GM23338 (cell line): ENCODE data around the gene RTP5. TPM values are rescaled to one million over a fixed set of nuclear protein-coding genes. Genes with fewer than 3 reads are reported as not detected.

Experiments
- ATAC-seq: fragments of 200-7000 bp; cut with Tn5 transposase; 3 replicates; pipeline ENCODE4 v1.9.1; 2020
- DNase-seq: peaks from one replicate; pipeline ENCODE4 v3.0.0-alpha.2; 2015; ENCODE audit warnings: low spot score
- H2AFZ ChIP-seq: fragments of 200-600 bp; sonication (generic); 2 replicates; pipeline ENCODE4 v1.8.0; 2016; ENCODE audit warnings: antibody characterized with exemption, mild to moderate bottlenecking, moderate library complexity
- H3F3A ChIP-seq: fragments of 200-600 bp; sonication (generic); replicated peaks from 2 replicates; pipeline ENCODE4 v1.8.0; 2017; ENCODE audit warnings: antibody characterized with exemption, mixed run types, low read depth
- H3K27ac ChIP-seq: fragments of 200-600 bp; sonication (generic); 2 replicates; pipeline ENCODE4 v1.6.1; 2016; ENCODE audit warnings: low read depth
- H3K27me3 ChIP-seq: fragments of 200-600 bp; sonication (generic); 2 replicates; pipeline ENCODE4 v1.8.0; 2016; ENCODE audit warnings: mild to moderate bottlenecking, mixed run types, moderate library complexity; ENCODE audit not compliant: insufficient read depth
- H3K36me3 ChIP-seq: fragments of 200-600 bp; sonication (generic); 2 replicates; pipeline ENCODE4 v1.8.0; 2016; ENCODE audit warnings: mild to moderate bottlenecking; ENCODE audit not compliant: insufficient read depth
- H3K4me1 ChIP-seq: fragments of 200-600 bp; sonication (generic); 2 replicates; pipeline ENCODE4 v1.8.0; 2016; ENCODE audit warnings: mild to moderate bottlenecking, moderate library complexity; ENCODE audit not compliant: insufficient read depth
- H3K4me2 ChIP-seq: fragments of 200-600 bp; sonication (generic); 2 replicates; pipeline ENCODE4 v1.7.1; 2017; ENCODE audit warnings: mixed run types
- H3K4me3 ChIP-seq: fragments of 200-600 bp; sonication (generic); 2 replicates; pipeline ENCODE4 v1.6.1; 2016; ENCODE audit warnings: mixed run types
- H3K79me2 ChIP-seq: fragments of 200-600 bp; sonication (generic); replicated peaks from 2 replicates; pipeline ENCODE4 v1.8.0; 2017; ENCODE audit warnings: mild to moderate bottlenecking; ENCODE audit not compliant: insufficient read depth
- H3K9me2 ChIP-seq: fragments of 200-600 bp; sonication (generic); 2 replicates; pipeline ENCODE4 v1.8.0; 2017; ENCODE audit not compliant: insufficient read depth
- H4K20me1 ChIP-seq: fragments of 200-600 bp; sonication (generic); replicated peaks from 2 replicates; pipeline ENCODE4 v1.8.0; 2017; ENCODE audit warnings: mild to moderate bottlenecking; ENCODE audit not compliant: insufficient read depth
- H3K27ac Mint-ChIP-seq: 2 replicates; pipeline ENCODE4 v1.8.0; 2020; ENCODE audit warnings: inconsistent platforms, mild to moderate bottlenecking, moderate library complexity, mixed read lengths
- H3K27me3 Mint-ChIP-seq: 3 replicates; pipeline ENCODE4 v1.8.0; 2022; ENCODE audit warnings: low read depth, mild to moderate bottlenecking, moderate library complexity, mixed read lengths, inconsistent platforms; ENCODE audit not compliant: insufficient read depth, poor library complexity
- H3K36me3 Mint-ChIP-seq: 3 replicates; pipeline ENCODE4 v1.8.0; 2021; ENCODE audit warnings: low read depth, mild to moderate bottlenecking, inconsistent platforms, moderate library complexity, mixed read lengths
- H3K4me1 Mint-ChIP-seq: 3 replicates; pipeline ENCODE4 v1.8.0; 2020; ENCODE audit warnings: mild to moderate bottlenecking, inconsistent platforms, mixed read lengths
- H3K4me3 Mint-ChIP-seq: 3 replicates; pipeline ENCODE4 v1.8.0; 2021; ENCODE audit warnings: moderate library complexity, mild to moderate bottlenecking, inconsistent platforms, mixed read lengths
- H3K9me3 Mint-ChIP-seq: 3 replicates; pipeline ENCODE4 v1.8.0; 2020; ENCODE audit warnings: moderate library complexity, mild to moderate bottlenecking, inconsistent platforms, mixed read lengths
- CREB1 ChIP-seq: fragments of 250-450 bp; sonication (Bioruptor Pico); IDR thresholded peaks from 2 replicates; pipeline ENCODE4 v1.5.0; 2020; ENCODE audit warnings: low read depth, mild to moderate bottlenecking, moderate library complexity
- EZH2 ChIP-seq: fragments of 200-600 bp; sonication (generic); IDR thresholded peaks from one replicate; pipeline ENCODE4 v1.8.0; 2017; ENCODE audit warnings: antibody characterized with exemption, mild to moderate bottlenecking, low read depth; ENCODE audit not compliant: unreplicated experiment
- EZH2phosphoT487 ChIP-seq: fragments of 200-600 bp; sonication (generic); IDR thresholded peaks from one replicate; pipeline ENCODE4 v1.8.1; 2018; ENCODE audit warnings: antibody characterized with exemption; ENCODE audit not compliant: unreplicated experiment
- JUNB ChIP-seq: IDR thresholded peaks from one replicate; pipeline ENCODE4 v1.6.1; 2016; ENCODE audit warnings: antibody characterized with exemption; ENCODE audit not compliant: unreplicated experiment
- NANOG ChIP-seq: IDR thresholded peaks from 2 replicates; pipeline ENCODE4 v1.6.1; 2016; ENCODE audit warnings: antibody characterized with exemption, borderline replicate concordance
- POLR2AphosphoS5 ChIP-seq: IDR thresholded peaks from 2 replicates; pipeline ENCODE4 v1.6.1; 2016; ENCODE audit warnings: antibody characterized with exemption, low read depth
- STAT1 ChIP-seq: IDR thresholded peaks from one replicate; pipeline ENCODE4 v1.6.1; 2016; ENCODE audit warnings: antibody characterized with exemption; ENCODE audit not compliant: unreplicated experiment
- ZNF114 ChIP-seq: fragments of 250-450 bp; sonication (Bioruptor Pico); IDR thresholded peaks from 2 replicates; pipeline ENCODE4 v1.5.0; 2020; ENCODE audit warnings: mild to moderate bottlenecking, moderate library complexity
- ZNF331 ChIP-seq: fragments of 250-450 bp; sonication (Bioruptor Pico); IDR thresholded peaks from 2 replicates; pipeline ENCODE4 v1.5.0; 2020; ENCODE audit warnings: low read depth, mild to moderate bottlenecking, moderate library complexity
- polyA plus RNA-seq: library from polyadenylated mRNA; unstranded; fragments of >200 nt; fragmentation: Nextera tagmentation; extraction: Ambion mirVana; gene quantifications from 2 replicates; pipeline ENCODE4 v1.2.1, GENCODE V29; 2016
- total RNA-seq: library from RNA; depleted of rRNA; stranded (reverse); fragments of >200 nt; shearing (Covaris generic); gene quantifications from 2 replicates; pipeline ENCODE4 v1.2.3, GENCODE V29; 2014
- TF ChIP-seq, protein P1 (sequence below): fragments of 250-450 bp; sonication (Bioruptor Pico); IDR thresholded peaks from 2 replicates; pipeline ENCODE4 v1.5.0; 2020; ENCODE audit warnings: mild to moderate bottlenecking, moderate library complexity
- TF ChIP-seq, protein P2 (sequence below): IDR thresholded peaks from one replicate; pipeline ENCODE4 v1.6.1; 2018; ENCODE audit warnings: antibody characterized with exemption; ENCODE audit not compliant: unreplicated experiment
- TF ChIP-seq, protein P3 (sequence below): IDR thresholded peaks from 2 replicates; pipeline ENCODE4 v1.6.1; 2016; ENCODE audit warnings: antibody characterized with exemption
- TF ChIP-seq, protein P4 (sequence below), 2 experiments: fragments of 200-600 bp in 1 of 2; sonication (generic) in 1 of 2; conservative IDR thresholded peaks; 2 replicates each; pipeline versions ENCODE4 v1.5.1 to v1.6.1; 2016 to 2017; ENCODE audit warnings: antibody characterized with exemption in 2 of 2, low read depth in 2 of 2, mild to moderate bottlenecking in 2 of 2, moderate library complexity in 1 of 2

Gene RTP5
- total and polyA plus RNA-seq, 2 experiments from 2014 or later = not detected

DNA sequence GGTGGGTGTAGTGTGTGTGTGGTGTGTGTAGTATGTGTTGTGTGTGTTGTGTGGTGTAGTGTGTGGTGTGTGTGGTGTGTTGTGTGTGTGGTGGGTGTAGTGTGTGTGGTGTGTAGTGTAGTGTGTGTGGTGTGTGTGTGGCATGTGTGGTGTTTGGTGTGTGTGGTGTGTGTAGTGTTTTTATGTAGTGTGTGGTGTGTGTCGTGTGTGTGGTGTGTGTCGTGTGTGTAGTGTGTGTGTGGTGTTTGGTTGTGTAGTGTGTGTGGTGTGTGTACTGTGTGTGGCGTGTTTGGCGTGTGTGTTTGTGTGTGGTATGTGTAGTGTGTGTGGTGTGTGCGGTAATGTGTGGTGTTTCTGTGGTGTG is 4.7 kb upstream of the RTP5 start:
- Histone ChIP-seq H3K4me3 (no peak overlapping the region), H3K4me1 (no peaks in the 10 kb centered on the region; the same call in 1 of the 2 replicates), H3K79me2 (no peaks in the 10 kb centered on the region), H4K20me1 (no peaks in the 10 kb centered on the region), H3K27me3 (no peaks in the 10 kb centered on the region), H3K36me3 (no peaks in the 10 kb centered on the region), H3K9me2 (no peaks in the 10 kb centered on the region), H2AFZ (no peak overlapping the region), H3K27ac (no peak overlapping the region), H3F3A (peaks cover 12% of the 10 kb centered on the region; the same call in 1 of the 2 replicates), H3K4me2 (no peak overlapping the region)
- ATAC-seq (no peak), DNase-seq (no peak)
- peaks cover 26% of the 10 kb centered on the region for H3K4me1 Mint-ChIP-seq
- peaks cover 5% of the 10 kb centered on the region; the same call in 2 of the 3 replicates for H3K9me3 Mint-ChIP-seq
- H3K27me3 Mint-ChIP-seq = peaks cover 21% of the 10 kb centered on the region
- TF ChIP-seq, protein P1, sequence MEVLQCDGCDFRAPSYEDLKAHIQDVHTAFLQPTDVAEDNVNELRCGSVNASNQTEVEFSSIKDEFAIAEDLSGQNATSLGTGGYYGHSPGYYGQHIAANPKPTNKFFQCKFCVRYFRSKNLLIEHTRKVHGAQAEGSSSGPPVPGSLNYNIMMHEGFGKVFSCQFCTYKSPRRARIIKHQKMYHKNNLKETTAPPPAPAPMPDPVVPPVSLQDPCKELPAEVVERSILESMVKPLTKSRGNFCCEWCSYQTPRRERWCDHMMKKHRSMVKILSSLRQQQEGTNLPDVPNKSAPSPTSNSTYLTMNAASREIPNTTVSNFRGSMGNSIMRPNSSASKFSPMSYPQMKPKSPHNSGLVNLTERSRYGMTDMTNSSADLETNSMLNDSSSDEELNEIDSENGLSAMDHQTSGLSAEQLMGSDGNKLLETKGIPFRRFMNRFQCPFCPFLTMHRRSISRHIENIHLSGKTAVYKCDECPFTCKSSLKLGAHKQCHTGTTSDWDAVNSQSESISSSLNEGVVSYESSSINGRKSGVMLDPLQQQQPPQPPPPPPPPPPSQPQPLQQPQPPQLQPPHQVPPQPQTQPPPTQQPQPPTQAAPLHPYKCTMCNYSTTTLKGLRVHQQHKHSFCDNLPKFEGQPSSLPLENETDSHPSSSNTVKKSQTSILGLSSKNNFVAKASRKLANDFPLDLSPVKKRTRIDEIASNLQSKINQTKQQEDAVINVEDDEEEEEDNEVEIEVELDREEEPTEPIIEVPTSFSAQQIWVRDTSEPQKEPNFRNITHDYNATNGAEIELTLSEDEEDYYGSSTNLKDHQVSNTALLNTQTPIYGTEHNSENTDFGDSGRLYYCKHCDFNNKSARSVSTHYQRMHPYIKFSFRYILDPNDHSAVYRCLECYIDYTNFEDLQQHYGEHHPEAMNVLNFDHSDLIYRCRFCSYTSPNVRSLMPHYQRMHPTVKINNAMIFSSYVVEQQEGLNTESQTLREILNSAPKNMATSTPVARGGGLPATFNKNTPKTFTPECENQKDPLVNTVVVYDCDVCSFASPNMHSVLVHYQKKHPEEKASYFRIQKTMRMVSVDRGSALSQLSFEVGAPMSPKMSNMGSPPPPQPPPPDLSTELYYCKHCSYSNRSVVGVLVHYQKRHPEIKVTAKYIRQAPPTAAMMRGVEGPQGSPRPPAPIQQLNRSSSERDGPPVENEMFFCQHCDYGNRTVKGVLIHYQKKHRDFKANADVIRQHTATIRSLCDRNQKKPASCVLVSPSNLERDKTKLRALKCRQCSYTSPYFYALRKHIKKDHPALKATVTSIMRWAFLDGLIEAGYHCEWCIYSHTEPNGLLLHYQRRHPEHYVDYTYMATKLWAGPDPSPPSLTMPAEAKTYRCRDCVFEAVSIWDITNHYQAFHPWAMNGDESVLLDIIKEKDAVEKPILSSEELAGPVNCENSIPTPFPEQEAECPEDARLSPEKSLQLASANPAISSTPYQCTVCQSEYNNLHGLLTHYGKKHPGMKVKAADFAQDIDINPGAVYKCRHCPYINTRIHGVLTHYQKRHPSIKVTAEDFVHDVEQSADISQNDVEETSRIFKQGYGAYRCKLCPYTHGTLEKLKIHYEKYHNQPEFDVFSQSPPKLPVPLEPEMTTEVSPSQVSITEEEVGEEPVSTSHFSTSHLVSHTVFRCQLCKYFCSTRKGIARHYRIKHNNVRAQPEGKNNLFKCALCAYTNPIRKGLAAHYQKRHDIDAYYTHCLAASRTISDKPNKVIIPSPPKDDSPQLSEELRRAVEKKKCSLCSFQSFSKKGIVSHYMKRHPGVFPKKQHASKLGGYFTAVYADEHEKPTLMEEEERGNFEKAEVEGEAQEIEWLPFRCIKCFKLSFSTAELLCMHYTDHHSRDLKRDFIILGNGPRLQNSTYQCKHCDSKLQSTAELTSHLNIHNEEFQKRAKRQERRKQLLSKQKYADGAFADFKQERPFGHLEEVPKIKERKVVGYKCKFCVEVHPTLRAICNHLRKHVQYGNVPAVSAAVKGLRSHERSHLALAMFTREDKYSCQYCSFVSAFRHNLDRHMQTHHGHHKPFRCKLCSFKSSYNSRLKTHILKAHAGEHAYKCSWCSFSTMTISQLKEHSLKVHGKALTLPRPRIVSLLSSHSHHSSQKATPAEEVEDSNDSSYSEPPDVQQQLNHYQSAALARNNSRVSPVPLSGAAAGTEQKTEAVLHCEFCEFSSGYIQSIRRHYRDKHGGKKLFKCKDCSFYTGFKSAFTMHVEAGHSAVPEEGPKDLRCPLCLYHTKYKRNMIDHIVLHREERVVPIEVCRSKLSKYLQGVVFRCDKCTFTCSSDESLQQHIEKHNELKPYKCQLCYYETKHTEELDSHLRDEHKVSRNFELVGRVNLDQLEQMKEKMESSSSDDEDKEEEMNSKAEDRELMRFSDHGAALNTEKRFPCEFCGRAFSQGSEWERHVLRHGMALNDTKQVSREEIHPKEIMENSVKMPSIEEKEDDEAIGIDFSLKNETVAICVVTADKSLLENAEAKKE = no peak
- TF ChIP-seq ZNF331 (CRISPR knock-in tag) (no peak), NANOG (no peak), CREB1 (no peak), EZH2 (no peak), ZNF114 (CRISPR knock-in tag) (no peak), STAT1 (no peak), EZH2phosphoT487 (no peak), POLR2AphosphoS5 (no peak), JUNB (no peak)
- TF ChIP-seq, protein P2, sequence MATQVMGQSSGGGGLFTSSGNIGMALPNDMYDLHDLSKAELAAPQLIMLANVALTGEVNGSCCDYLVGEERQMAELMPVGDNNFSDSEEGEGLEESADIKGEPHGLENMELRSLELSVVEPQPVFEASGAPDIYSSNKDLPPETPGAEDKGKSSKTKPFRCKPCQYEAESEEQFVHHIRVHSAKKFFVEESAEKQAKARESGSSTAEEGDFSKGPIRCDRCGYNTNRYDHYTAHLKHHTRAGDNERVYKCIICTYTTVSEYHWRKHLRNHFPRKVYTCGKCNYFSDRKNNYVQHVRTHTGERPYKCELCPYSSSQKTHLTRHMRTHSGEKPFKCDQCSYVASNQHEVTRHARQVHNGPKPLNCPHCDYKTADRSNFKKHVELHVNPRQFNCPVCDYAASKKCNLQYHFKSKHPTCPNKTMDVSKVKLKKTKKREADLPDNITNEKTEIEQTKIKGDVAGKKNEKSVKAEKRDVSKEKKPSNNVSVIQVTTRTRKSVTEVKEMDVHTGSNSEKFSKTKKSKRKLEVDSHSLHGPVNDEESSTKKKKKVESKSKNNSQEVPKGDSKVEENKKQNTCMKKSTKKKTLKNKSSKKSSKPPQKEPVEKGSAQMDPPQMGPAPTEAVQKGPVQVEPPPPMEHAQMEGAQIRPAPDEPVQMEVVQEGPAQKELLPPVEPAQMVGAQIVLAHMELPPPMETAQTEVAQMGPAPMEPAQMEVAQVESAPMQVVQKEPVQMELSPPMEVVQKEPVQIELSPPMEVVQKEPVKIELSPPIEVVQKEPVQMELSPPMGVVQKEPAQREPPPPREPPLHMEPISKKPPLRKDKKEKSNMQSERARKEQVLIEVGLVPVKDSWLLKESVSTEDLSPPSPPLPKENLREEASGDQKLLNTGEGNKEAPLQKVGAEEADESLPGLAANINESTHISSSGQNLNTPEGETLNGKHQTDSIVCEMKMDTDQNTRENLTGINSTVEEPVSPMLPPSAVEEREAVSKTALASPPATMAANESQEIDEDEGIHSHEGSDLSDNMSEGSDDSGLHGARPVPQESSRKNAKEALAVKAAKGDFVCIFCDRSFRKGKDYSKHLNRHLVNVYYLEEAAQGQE = no peak
- TF ChIP-seq, protein P3, sequence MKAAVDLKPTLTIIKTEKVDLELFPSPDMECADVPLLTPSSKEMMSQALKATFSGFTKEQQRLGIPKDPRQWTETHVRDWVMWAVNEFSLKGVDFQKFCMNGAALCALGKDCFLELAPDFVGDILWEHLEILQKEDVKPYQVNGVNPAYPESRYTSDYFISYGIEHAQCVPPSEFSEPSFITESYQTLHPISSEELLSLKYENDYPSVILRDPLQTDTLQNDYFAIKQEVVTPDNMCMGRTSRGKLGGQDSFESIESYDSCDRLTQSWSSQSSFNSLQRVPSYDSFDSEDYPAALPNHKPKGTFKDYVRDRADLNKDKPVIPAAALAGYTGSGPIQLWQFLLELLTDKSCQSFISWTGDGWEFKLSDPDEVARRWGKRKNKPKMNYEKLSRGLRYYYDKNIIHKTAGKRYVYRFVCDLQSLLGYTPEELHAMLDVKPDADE = no peak
- TF ChIP-seq, protein P4, sequence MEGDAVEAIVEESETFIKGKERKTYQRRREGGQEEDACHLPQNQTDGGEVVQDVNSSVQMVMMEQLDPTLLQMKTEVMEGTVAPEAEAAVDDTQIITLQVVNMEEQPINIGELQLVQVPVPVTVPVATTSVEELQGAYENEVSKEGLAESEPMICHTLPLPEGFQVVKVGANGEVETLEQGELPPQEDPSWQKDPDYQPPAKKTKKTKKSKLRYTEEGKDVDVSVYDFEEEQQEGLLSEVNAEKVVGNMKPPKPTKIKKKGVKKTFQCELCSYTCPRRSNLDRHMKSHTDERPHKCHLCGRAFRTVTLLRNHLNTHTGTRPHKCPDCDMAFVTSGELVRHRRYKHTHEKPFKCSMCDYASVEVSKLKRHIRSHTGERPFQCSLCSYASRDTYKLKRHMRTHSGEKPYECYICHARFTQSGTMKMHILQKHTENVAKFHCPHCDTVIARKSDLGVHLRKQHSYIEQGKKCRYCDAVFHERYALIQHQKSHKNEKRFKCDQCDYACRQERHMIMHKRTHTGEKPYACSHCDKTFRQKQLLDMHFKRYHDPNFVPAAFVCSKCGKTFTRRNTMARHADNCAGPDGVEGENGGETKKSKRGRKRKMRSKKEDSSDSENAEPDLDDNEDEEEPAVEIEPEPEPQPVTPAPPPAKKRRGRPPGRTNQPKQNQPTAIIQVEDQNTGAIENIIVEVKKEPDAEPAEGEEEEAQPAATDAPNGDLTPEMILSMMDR (conservative IDR thresholded peaks at IDR 0.05; ENCODE audit: low read depth in 2 of 2) = no peak
- H3K36me3 Mint-ChIP-seq = no peaks in the 10 kb centered on the region; the same call in 2 of the 3 replicates
- H3K4me3 Mint-ChIP-seq = no peak overlapping the region; the same call in 2 of the 3 replicates
- no peak overlapping the region for H3K27ac Mint-ChIP-seq
